ENCODE data around the gene MDM4. TPM values are rescaled to one million over a fixed set of nuclear protein-coding genes. Genes with fewer than 3 reads are reported as not detected.

The MDM4 gene
- total and polyA plus RNA-seq, 2 donors (not counting 1 experiment from before 2014, with no cell fraction given): 46.6 to 374 TPM

- Histone ChIP-seq H3K4me2 (replicated peaks; ENCODE audit: low read depth, low read length, poor library complexity, severe bottlenecking) (peak overlapping the region; percentile 79), H3K36me3 (replicated peaks in 1 of 2; ENCODE audit: control extremely low read depth in 1 of 2, control insufficient read depth in 1 of 2, extremely low read depth in 1 of 2, insufficient read depth in 2 of 2, low read length in 1 of 2) (no peaks in the 10 kb centered on the region), H3K79me2 (ENCODE audit: control insufficient read depth, insufficient read depth, low read length) (peaks cover 7% of the 10 kb centered on the region), H3K9me3 (ENCODE audit: control extremely low read depth in 1 of 3, control insufficient read depth in 2 of 3, insufficient read depth in 1 of 3, low read length in 2 of 3) (peaks cover 0 to 4% (median 0%) of the 10 kb centered on the region in 3 donors), H3K9ac (ENCODE audit: low read length) (peak overlapping the region; percentile 94), H4K20me1 (ENCODE audit: control insufficient read depth, insufficient read depth, low read length, poor library complexity, severe bottlenecking) (no peaks in the 10 kb centered on the region), H3K4me1 (ENCODE audit: control insufficient read depth in 2 of 2, insufficient read depth in 2 of 2, low read length in 2 of 2) (peaks cover 53 to 58% of the 10 kb centered on the region in 2 donors), H3K4me3 (ENCODE audit: control extremely low read depth in 1 of 5, extremely low read depth in 1 of 5, insufficient read depth in 1 of 5, low read depth in 2 of 5, low read length in 4 of 5) (peak overlapping the region; percentile 51 to 90 (median 67)), H3K27ac (ENCODE audit: low read length in 2 of 2) (peak overlapping the region; percentile 94 to 99), H3K27me3 (replicated peaks in 1 of 4; ENCODE audit: control extremely low read depth in 1 of 4, control insufficient read depth in 3 of 4, insufficient read depth in 4 of 4, low read length in 3 of 4) (no peaks in the 10 kb centered on the region), H2AFZ (ENCODE audit: insufficient read depth, low read depth, low read length, poor library complexity, severe bottlenecking) (peak overlapping the region; percentile 82)
- POLR2A ChIA-PET: interaction anchor here (0.6 to 3.6 kb wide), 8 partner anchors 10 to 97 kb away, joined by 3 to 91 read pairs (median 10); partner anchors contain the start of genes MDM4 and PIK3C2B
- TF ChIP-seq EZH2 (IDR thresholded peaks at IDR 0.05; ENCODE audit: borderline replicate concordance, insufficient read depth, low read depth, low read length, poor library complexity, severe bottlenecking) (no peak), CTCF (IDR thresholded peaks at IDR 0.05) (no peak)
- peak overlapping the region; percentile 97 for H3K4me3 Mint-ChIP-seq
- H3K9me3 Mint-ChIP-seq (ENCODE audit: insufficient read depth): no peaks in the 10 kb centered on the region
- 5% methylated on average over 10 of the region's 22 CpGs for WGBS (ENCODE audit: insufficient coverage)
- intact Hi-C loops (cut with micrococcal nuclease): loop anchor here (1.0 to 5.0 kb wide), 4 partner anchors 14 to 1220 kb away; no protein-coding TSS in a partner anchor
- H3K27ac Mint-ChIP-seq: peak overlapping the region; percentile 99
- no peaks in the 10 kb centered on the region for H3K27me3 Mint-ChIP-seq
- peak; percentile 7 for ATAC-seq (ENCODE audit: low read depth)
- CTCF ChIA-PET: interaction anchor here (1.0 to 20.4 kb wide), 16 partner anchors 8 to 300 kb away, joined by 3 to 1884 read pairs (median 6); partner anchors contain the start of genes MDM4 and PIK3C2B
- H3K4me1 Mint-ChIP-seq: peaks cover 66% of the 10 kb centered on the region
- DNase-seq: peak; percentile 53
These were observed 8.7 kb upstream of the MDM4 start for GRCh38 chr1:204507317-204508105.
